Colonic mucosa (tissue), 4 donors: ENCODE results near the gene CHURC1. TPM values are rescaled to one million over a fixed set of nuclear protein-coding genes. Genes with fewer than 3 reads are reported as not detected.
"Not testable (repeated sequence)": the region's sequence is repeated elsewhere in the genome, so short reads cannot be mapped to it uniquely, and the experiment has no call there.

Experiments used
- DNase-seq: peaks from one replicate; pipeline ENCODE4 v3.0.0-alpha.2; 2020
- H3K27ac ChIP-seq: fragments of 200-600 bp; one replicate; pipeline ENCODE4 v1.8.0; 2021
- H3K27me3 ChIP-seq: fragments of 200-600 bp; one replicate; pipeline ENCODE4 v1.8.0; 2021
- H3K36me3 ChIP-seq: fragments of 200-600 bp; one replicate; pipeline ENCODE4 v1.8.0; 2021
- H3K4me1 ChIP-seq: fragments of 200-600 bp; one replicate; pipeline ENCODE4 v1.8.0; 2021; ENCODE audit warnings: mild to moderate bottlenecking
- H3K4me3 ChIP-seq: fragments of 200-600 bp; one replicate; pipeline ENCODE4 v1.8.0; 2021
- H3K9ac ChIP-seq, 2 donors: one replicate each; pipeline ENCODE4 v1.7.0; 2013; ENCODE audit warnings: control low read depth in 2 of 2, low read depth in 2 of 2, low read length in 2 of 2
- H3K9me3 ChIP-seq: fragments of 200-600 bp; one replicate; pipeline ENCODE4 v1.8.0; 2021
- intact Hi-C: fragments of 100-400 bp; cut with DNase I; formaldehyde crosslinking; loops from one replicate; pipeline ENCODE4 v1.14.1; 2022
- total RNA-seq, 2 donors: library from RNA; stranded (reverse); fragmentation: NEBNext Ultra II Directional in 1 of 2; extraction: Animal tissue kit (Norgen Biotek cat#: 25700) in 1 of 2; gene quantifications; one replicate each; pipeline ENCODE4 v1.2.1, GENCODE V29; 2021
- TF ChIP-seq, protein P1 (sequence below): fragments of 200-600 bp; IDR thresholded peaks from one replicate; pipeline ENCODE4 v1.8.0; 2022; ENCODE audit warnings: antibody characterized with exemption, mild to moderate bottlenecking
- donor health status: healthy.
- donor health status: DM: no; HTN: no; CAD: no.
- donor health status: DM: no; HTN: no; CAD: no.

CHURC1 gene
- total RNA-seq, 2 donors from 2014 or later: 46.5 to 57.7 TPM

DNA sequence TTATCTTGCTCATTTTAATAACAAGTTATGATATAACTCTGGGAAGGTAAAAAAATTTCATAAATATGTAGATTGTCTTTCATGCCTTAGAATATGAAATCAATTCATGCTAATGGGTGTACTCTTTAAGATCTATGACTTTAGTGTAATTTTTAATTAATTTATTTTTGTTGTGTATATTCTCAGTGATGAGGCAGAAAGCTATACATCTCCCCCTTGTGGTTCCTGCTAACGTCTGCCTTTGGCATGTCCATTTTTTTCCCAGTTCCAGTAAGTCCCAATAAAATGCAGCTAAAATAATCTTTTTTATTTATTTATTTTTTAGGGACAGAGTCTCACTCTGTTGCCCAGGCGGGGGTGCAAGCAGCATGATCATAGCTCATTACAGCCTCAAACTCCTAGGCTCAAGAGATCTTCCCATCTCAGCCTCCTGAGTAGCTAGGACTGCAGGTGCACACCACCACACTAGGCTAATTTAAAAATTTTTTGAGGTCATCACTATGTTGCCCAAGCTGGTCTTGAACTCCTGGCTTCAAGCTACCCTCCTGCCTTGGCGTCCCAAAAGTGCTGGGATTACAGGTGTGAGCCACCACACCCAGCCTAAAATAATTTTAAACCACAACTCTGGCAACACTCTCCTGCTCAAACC lies 3.3 kb upstream of the CHURC1 start:
- Histone ChIP-seq H3K36me3 (no peaks in the 10 kb centered on the region), H3K9ac (no peak overlapping the region), H3K27ac (no peak overlapping the region), H3K4me3 (no peak overlapping the region), H3K9me3 (no peaks in the 10 kb centered on the region), H3K4me1 (peaks cover 6% of the 10 kb centered on the region), H3K27me3 (no peaks in the 10 kb centered on the region)
- intact Hi-C loops: loop anchor here (10.0 kb wide), 1 partner anchor 74 kb away; the partner anchor contains the start of gene FNTB
- TF ChIP-seq, protein P1, sequence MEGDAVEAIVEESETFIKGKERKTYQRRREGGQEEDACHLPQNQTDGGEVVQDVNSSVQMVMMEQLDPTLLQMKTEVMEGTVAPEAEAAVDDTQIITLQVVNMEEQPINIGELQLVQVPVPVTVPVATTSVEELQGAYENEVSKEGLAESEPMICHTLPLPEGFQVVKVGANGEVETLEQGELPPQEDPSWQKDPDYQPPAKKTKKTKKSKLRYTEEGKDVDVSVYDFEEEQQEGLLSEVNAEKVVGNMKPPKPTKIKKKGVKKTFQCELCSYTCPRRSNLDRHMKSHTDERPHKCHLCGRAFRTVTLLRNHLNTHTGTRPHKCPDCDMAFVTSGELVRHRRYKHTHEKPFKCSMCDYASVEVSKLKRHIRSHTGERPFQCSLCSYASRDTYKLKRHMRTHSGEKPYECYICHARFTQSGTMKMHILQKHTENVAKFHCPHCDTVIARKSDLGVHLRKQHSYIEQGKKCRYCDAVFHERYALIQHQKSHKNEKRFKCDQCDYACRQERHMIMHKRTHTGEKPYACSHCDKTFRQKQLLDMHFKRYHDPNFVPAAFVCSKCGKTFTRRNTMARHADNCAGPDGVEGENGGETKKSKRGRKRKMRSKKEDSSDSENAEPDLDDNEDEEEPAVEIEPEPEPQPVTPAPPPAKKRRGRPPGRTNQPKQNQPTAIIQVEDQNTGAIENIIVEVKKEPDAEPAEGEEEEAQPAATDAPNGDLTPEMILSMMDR: peak; percentile 48
- DNase-seq: no peak

DNA sequence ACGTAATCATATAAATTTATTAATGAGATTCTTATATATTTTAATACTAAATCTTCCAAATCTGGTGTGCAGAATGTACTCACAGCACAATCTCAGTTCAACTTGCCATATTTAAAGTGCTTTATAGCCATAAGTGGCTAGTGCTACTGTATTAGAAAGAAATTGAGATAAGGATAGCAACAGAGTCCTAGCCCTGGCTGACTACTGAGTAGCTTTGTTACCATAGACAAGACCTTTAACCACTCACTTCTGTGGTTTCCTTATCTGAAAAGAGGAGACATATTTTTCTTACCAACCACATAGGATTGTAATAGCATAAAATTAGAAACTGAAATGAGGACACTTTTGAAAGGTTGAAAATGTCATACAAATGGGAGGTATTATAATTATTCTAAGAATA lies 2.0 kb upstream of the CHURC1 start:
- TF ChIP-seq, protein P1: no peak

DNA sequence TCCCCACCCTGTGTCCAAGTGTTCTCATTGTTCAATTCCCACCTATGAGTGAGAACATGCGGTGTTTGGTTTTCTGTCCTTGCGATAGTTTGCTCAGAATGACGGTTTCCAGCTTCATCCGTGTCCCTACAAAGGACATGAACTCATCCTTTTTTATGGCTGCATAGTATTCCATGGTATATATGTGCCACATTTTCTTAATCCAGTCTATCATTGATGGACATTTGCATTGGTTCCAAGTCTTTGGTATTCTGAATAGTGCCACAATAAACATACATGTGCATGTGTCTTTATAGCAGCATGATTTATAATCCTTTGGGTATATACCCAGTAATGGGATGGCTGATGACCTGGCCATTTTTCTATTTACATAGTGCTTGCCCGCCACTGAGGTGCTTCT lies 778 bp upstream of the CHURC1 start:
- not testable (repeated sequence) for H3K9me3 ChIP-seq, H3K4me1 ChIP-seq, H3K27me3 ChIP-seq, DNase-seq, H3K36me3 ChIP-seq
- Histone ChIP-seq H3K9ac (peak overlapping the region in 1 of 2 donors; percentile 89), H3K27ac (peak overlapping the region; percentile 96), H3K4me3 (peak overlapping the region; percentile 89)
- intact Hi-C loops: loop anchor here (10.0 kb wide), 1 partner anchor 71 kb away; the partner anchor contains the start of gene FNTB

More for the DNA sequence above, 2.0 kb upstream of the CHURC1 start:
- H3K4me1 ChIP-seq: peaks cover 6% of the 10 kb centered on the region
- no peaks in the 10 kb centered on the region for H3K27me3 ChIP-seq
- intact Hi-C loops: loop anchor here (10.0 kb wide), 1 partner anchor 73 kb away; the partner anchor contains the start of gene FNTB
- H3K4me3 ChIP-seq: no peak overlapping the region
- H3K36me3 ChIP-seq: no peaks in the 10 kb centered on the region
- H3K27ac ChIP-seq: no peak overlapping the region
- no peaks in the 10 kb centered on the region for H3K9me3 ChIP-seq
- H3K9ac ChIP-seq: no peak overlapping the region
- DNase-seq: no peak

DNA sequence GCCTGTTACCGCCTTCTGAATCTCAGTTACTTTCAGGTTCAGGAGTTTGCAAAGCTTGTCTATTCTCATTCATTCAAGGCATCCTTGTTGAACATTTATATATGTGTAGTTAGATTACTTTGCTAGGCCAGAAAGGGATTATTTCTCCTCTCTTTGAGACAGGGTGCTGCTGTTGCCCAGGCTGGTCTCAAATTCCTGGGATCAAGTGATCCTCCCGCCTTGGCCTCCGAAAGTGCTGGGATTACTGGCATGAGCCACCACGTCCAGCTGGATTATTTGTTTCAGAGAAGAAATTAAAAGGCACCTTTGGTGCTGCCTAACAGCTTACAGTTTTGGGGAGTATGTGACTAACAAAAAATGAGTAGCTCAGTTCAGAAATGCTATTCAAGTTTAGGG lies 772 bp downstream of the CHURC1 start:
- Histone ChIP-seq H3K36me3 (no peaks in the 10 kb centered on the region), H3K4me1 (peaks cover 6% of the 10 kb centered on the region), H3K9me3 (no peaks in the 10 kb centered on the region), H3K27ac (peak overlapping the region; percentile 96), H3K9ac (peak overlapping the region; percentile 89 to 94), H3K27me3 (no peaks in the 10 kb centered on the region), H3K4me3 (peak overlapping the region; percentile 89)
- TF ChIP-seq, protein P1: no peak
- intact Hi-C loops: loop anchor here (10.0 kb wide), 1 partner anchor 70 kb away; the partner anchor contains the start of gene FNTB
- no peak for DNase-seq

DNA sequence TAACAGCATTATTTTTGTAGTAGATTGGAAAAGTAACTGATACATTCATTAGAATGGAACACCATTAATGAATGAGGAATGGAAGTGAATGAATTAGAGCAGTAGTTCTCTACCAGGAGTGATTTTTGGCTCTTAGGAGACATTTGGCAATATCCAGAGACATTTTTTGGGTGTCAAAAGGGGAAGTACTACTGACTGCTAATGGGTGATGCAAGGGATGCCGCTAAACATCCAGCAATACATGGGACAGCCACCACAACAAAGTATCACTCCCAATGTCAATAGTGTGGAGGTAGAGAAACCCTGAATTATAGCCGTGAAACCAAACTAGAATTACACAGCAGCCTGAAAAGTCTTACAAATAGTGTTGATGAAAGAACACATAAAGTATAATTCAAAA lies 1.5 kb downstream of the CHURC1 start:
- Histone ChIP-seq H3K27ac (no peak overlapping the region), H3K36me3 (no peaks in the 10 kb centered on the region), H3K4me3 (no peak overlapping the region), H3K9ac (no peak overlapping the region), H3K9me3 (no peaks in the 10 kb centered on the region), H3K4me1 (peaks cover 6% of the 10 kb centered on the region), H3K27me3 (no peaks in the 10 kb centered on the region)
- DNase-seq: no peak
- intact Hi-C loops: loop anchor here (10.0 kb wide), 1 partner anchor 69 kb away; the partner anchor contains the start of gene FNTB
- TF ChIP-seq, protein P1: no peak

DNA sequence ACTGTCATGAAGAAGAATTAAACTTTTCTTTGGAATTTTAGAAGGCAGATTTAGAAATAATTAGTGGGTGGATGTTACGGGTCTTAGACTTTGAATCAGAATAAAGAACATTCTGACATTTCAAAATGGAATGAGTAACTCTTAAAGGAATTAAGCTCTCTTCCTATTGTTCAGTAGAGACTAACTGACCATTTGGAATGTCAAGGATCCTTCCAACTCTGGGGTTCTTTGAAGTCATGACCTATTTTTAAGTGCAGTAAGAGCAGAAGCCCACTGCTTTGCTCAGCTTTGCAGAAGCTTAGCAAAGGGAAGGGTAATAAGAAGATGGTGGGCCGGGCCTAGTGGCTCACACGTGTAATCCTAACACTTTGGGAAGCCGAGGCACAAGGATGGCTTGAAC lies 4.0 kb downstream of the CHURC1 start:
- TF ChIP-seq, protein P1: no peak
- Histone ChIP-seq H3K27me3 (no peaks in the 10 kb centered on the region), H3K36me3 (no peaks in the 10 kb centered on the region), H3K4me1 (peaks cover 6% of the 10 kb centered on the region), H3K9ac (no peak overlapping the region), H3K4me3 (no peak overlapping the region), H3K27ac (no peak overlapping the region), H3K9me3 (no peaks in the 10 kb centered on the region)
- DNase-seq: no peak
- intact Hi-C loops: loop anchor here (10.0 kb wide), 1 partner anchor 67 kb away; the partner anchor contains the start of gene FNTB
